Neural progenitor cell (in vitro differentiated cells): ENCODE measurements around the gene OTOP2. TPM values are rescaled to one million over a fixed set of nuclear protein-coding genes. Genes with fewer than 3 reads are reported as not detected.

Experiments
- DNase-seq: peaks from one replicate; pipeline ENCODE4 v3.0.0-alpha.2; 2016; ENCODE audit warnings: low spot score
- H2AFZ ChIP-seq: fragments of 200-600 bp; sonication (generic); replicated peaks from 2 replicates; pipeline ENCODE4 v1.6.1; 2016; ENCODE audit warnings: antibody characterized with exemption
- H3F3A ChIP-seq: fragments of 200-600 bp; sonication (generic); 2 replicates; pipeline ENCODE4 v1.6.1; 2016; ENCODE audit warnings: antibody characterized with exemption, low read depth
- H3K27ac ChIP-seq: fragments of 200-600 bp; sonication (generic); 2 replicates; pipeline ENCODE4 v1.5.1; 2016; ENCODE audit warnings: mild to moderate bottlenecking
- H3K27me3 ChIP-seq: fragments of 200-600 bp; sonication (generic); 2 replicates; pipeline ENCODE4 v1.6.1; 2016; ENCODE audit warnings: mild to moderate bottlenecking, moderate library complexity
- H3K36me3 ChIP-seq: fragments of 200-600 bp; sonication (generic); 2 replicates; pipeline ENCODE4 v1.5.1; 2016
- H3K4me1 ChIP-seq: fragments of 200-600 bp; sonication (generic); 2 replicates; pipeline ENCODE4 v1.6.1; 2016; ENCODE audit warnings: mixed run types
- H3K4me2 ChIP-seq: fragments of 200-600 bp; sonication (generic); 2 replicates; pipeline ENCODE4 v1.6.1; 2016
- H3K4me3 ChIP-seq: fragments of 200-600 bp; sonication (generic); 2 replicates; pipeline ENCODE4 v1.5.1; 2016
- H3K79me2 ChIP-seq: fragments of 200-600 bp; sonication (generic); 2 replicates; pipeline ENCODE4 v1.6.1; 2016; ENCODE audit warnings: low read depth
- H3K9ac ChIP-seq: fragments of 200-600 bp; sonication (generic); 2 replicates; pipeline ENCODE4 v1.6.1; 2016
- H3K9me3 ChIP-seq: fragments of 200-600 bp; sonication (generic); 2 replicates; pipeline ENCODE4 v1.5.1; 2016; ENCODE audit warnings: low read depth
- H4K20me1 ChIP-seq: fragments of 200-600 bp; sonication (generic); 2 replicates; pipeline ENCODE4 v1.6.1; 2016; ENCODE audit warnings: low read depth
- H3K27ac Mint-ChIP-seq: 3 replicates; pipeline ENCODE4 v1.8.0; 2021; ENCODE audit warnings: mixed read lengths
- H3K27me3 Mint-ChIP-seq: 2 replicates; pipeline ENCODE4 v1.8.0; 2022; ENCODE audit warnings: low read depth, mild to moderate bottlenecking, inconsistent platforms, moderate library complexity, mixed read lengths; ENCODE audit not compliant: insufficient read depth
- H3K36me3 Mint-ChIP-seq: 3 replicates; pipeline ENCODE4 v1.8.0; 2021; ENCODE audit warnings: mixed read lengths
- H3K4me1 Mint-ChIP-seq: 3 replicates; pipeline ENCODE4 v1.8.0; 2021; ENCODE audit warnings: mixed read lengths
- H3K4me3 Mint-ChIP-seq: 3 replicates; pipeline ENCODE4 v1.8.0; 2021; ENCODE audit warnings: mild to moderate bottlenecking, moderate library complexity, mixed read lengths
- H3K9me3 Mint-ChIP-seq: 3 replicates; pipeline ENCODE4 v1.8.0; 2020; ENCODE audit warnings: mixed read lengths
- CTCF ChIP-seq: fragments of 200-600 bp; sonication (generic); IDR thresholded peaks from 2 replicates; pipeline ENCODE4 v1.5.1; 2017; ENCODE audit warnings: antibody characterized with exemption, mild to moderate bottlenecking
- EZH2 ChIP-seq: fragments of 200-600 bp; sonication (generic); IDR thresholded peaks from 2 replicates; pipeline ENCODE4 v1.6.1; 2017; ENCODE audit warnings: antibody characterized with exemption, mild to moderate bottlenecking, moderate library complexity
- EZH2phosphoT487 ChIP-seq: fragments of 200-600 bp; sonication (generic); IDR thresholded peaks from 2 replicates; pipeline ENCODE4 v1.6.1; 2017; ENCODE audit warnings: antibody characterized with exemption
- total RNA-seq: library from RNA; depleted of rRNA; stranded (reverse); fragments of >200 nt; gene quantifications from 2 replicates; pipeline ENCODE4 v1.2.3, GENCODE V29; 2015; ENCODE audit warnings: low replicate concordance

Gene OTOP2
- total RNA-seq, 1 donor from 2014 or later: not detected

DNA sequence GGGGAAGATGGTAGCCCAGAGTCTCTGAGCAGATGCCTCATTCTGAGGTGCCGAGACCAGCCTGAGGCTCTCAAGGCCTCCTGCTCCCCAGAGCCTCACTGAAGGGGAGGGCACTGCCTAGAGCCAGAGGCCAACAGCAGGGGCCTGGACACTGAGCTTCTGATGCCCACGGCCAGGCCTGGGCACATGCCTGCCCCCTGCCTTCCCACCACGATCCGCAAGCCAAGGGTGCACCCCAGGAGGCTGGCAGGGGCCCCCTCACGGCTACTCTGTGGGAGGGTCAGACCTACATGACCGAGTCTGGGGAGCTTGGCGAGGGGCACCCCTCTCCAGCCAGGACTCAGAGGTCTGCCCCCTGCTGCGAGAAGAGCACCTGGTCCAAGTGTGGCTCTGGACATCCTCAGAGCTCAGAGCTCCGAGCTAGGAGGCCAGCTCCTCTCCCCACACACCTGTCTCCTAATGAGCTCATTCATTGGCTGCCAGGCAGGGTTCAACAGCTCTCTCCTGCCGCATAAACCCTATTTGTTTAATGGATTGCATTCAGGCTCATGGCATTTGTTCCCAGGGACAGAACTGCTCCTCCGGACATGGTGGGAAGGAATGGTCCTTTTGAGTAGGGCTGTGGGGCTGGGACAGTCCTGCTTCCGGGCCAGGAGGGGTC is 25.5 kb downstream of the OTOP2 start:
- H2AFZ ChIP-seq: no peak overlapping the region
- H3K4me3 ChIP-seq: no peak overlapping the region
- no peak overlapping the region for H3K9ac ChIP-seq
- no peaks in the 10 kb centered on the region for H3K79me2 ChIP-seq
- no peak overlapping the region for H3K27ac ChIP-seq
- peaks cover 5% of the 10 kb centered on the region for H3K27me3 ChIP-seq
- H3K9me3 Mint-ChIP-seq: no peaks in the 10 kb centered on the region
- H3K4me3 Mint-ChIP-seq: no peak overlapping the region
- no peaks in the 10 kb centered on the region for H3K9me3 ChIP-seq
- no peaks in the 10 kb centered on the region for H3K4me1 Mint-ChIP-seq
- H3F3A ChIP-seq: no peaks in the 10 kb centered on the region
- no peak for TF ChIP-seq EZH2
- no peak for TF ChIP-seq EZH2phosphoT487
- no peak for TF ChIP-seq CTCF
- peaks cover 23% of the 10 kb centered on the region for H3K27me3 Mint-ChIP-seq
- H3K4me2 ChIP-seq: no peak overlapping the region
- H4K20me1 ChIP-seq: no peaks in the 10 kb centered on the region
- no peaks in the 10 kb centered on the region for H3K4me1 ChIP-seq
- H3K36me3 Mint-ChIP-seq: no peaks in the 10 kb centered on the region
- DNase-seq: no peak
- no peaks in the 10 kb centered on the region for H3K36me3 ChIP-seq
- H3K27ac Mint-ChIP-seq: no peak overlapping the region

DNA sequence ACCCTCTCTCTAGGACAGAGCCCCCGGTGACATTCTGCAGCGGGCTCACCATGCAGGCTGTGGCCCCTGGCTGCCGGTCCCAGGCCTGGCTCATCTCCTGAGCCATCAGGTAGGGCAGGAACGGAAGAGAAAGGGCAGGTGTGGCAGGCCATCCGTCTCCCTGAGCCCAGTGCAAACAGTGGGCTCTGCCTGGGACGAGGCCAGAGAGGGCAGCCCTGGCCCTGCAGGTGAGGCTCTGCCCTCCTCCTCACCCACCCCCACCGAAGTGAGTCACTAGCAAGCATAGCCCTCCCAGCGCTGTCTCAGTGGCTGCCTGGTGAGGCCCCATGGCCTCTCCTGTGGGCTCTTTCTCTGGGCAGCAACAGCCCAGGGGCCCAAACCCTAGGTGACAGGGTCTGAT is 26.1 kb downstream of the OTOP2 start:
- no peak overlapping the region for H3K27ac ChIP-seq
- H3K36me3 Mint-ChIP-seq: no peaks in the 10 kb centered on the region
- peaks cover 25% of the 10 kb centered on the region for H3K27me3 Mint-ChIP-seq
- no peaks in the 10 kb centered on the region for H3K79me2 ChIP-seq
- no peak overlapping the region for H3K4me2 ChIP-seq
- H3K4me1 Mint-ChIP-seq: no peaks in the 10 kb centered on the region
- H3K4me3 ChIP-seq: no peak overlapping the region
- no peaks in the 10 kb centered on the region for H4K20me1 ChIP-seq
- no peak overlapping the region for H3K27ac Mint-ChIP-seq
- DNase-seq: no peak
- H3F3A ChIP-seq: no peaks in the 10 kb centered on the region
- no peaks in the 10 kb centered on the region for H3K9me3 Mint-ChIP-seq
- TF ChIP-seq CTCF (no peak), EZH2phosphoT487 (no peak), EZH2 (no peak)
- no peaks in the 10 kb centered on the region for H3K36me3 ChIP-seq
- H3K4me1 ChIP-seq: no peaks in the 10 kb centered on the region
- H3K9ac ChIP-seq: no peak overlapping the region
- H2AFZ ChIP-seq: no peak overlapping the region
- H3K4me3 Mint-ChIP-seq: no peak overlapping the region
- H3K9me3 ChIP-seq: no peaks in the 10 kb centered on the region
- H3K27me3 ChIP-seq: peaks cover 2% of the 10 kb centered on the region

DNA sequence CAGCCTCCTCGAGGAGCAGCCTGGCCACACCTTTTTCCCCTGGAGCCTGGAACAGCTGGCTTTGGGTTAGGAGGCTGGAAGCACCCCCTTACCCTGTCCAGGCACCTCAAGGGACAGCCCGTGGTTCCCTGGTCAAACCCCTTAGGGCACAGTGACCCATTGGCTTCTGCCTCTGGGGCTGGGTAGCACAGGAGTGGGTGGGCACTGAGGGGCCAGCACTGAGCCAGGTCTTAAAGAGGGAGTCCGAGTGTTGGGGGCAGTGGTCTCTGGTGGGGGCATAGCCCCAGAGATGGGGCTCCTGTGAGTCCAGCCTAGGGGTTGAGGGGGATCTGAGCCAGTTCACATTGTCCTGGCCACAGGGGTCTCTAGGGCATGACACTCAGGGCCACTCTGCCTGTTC is 27.0 kb downstream of the OTOP2 start:
- Histone ChIP-seq H2AFZ (no peak overlapping the region), H3F3A (no peaks in the 10 kb centered on the region), H3K36me3 (no peaks in the 10 kb centered on the region), H3K27me3 (no peaks in the 10 kb centered on the region), H3K4me1 (no peaks in the 10 kb centered on the region), H3K79me2 (no peaks in the 10 kb centered on the region), H3K4me3 (no peak overlapping the region), H3K9me3 (no peaks in the 10 kb centered on the region), H3K4me2 (no peak overlapping the region), H3K27ac (no peak overlapping the region), H4K20me1 (no peaks in the 10 kb centered on the region), H3K9ac (no peak overlapping the region)
- H3K4me3 Mint-ChIP-seq: no peak overlapping the region
- H3K9me3 Mint-ChIP-seq: no peaks in the 10 kb centered on the region
- TF ChIP-seq EZH2 (no peak), EZH2phosphoT487 (no peak), CTCF (no peak)
- peaks cover 23% of the 10 kb centered on the region for H3K27me3 Mint-ChIP-seq
- DNase-seq: no peak
- H3K4me1 Mint-ChIP-seq: no peaks in the 10 kb centered on the region
- H3K27ac Mint-ChIP-seq: no peak overlapping the region
- H3K36me3 Mint-ChIP-seq: no peaks in the 10 kb centered on the region
